Subcutaneous abdominal adipose tissue (tissue), 5 donors: ENCODE results near the gene NSD2.
"Not testable (repeated sequence)": the region's sequence is repeated elsewhere in the genome, so short reads cannot be mapped to it uniquely, and the experiment has no call there.

Experiments used
- H3K27ac ChIP-seq: one replicate; pipeline ENCODE4 v1.7.0; 2013; ENCODE audit warnings: low read depth, mild to moderate bottlenecking, inconsistent platforms, low read length, moderate library complexity
- H3K27me3 ChIP-seq, 5 donors: one replicate each; pipeline ENCODE4 v1.7.0; 2013; ENCODE audit warnings: low read length in 5 of 5, inconsistent platforms in 1 of 5; ENCODE audit not compliant: control insufficient read depth in 5 of 5, insufficient read depth in 4 of 5
- H3K36me3 ChIP-seq, 5 donors: one replicate each; pipeline ENCODE4 v1.7.0; 2013; ENCODE audit warnings: low read length in 5 of 5; ENCODE audit not compliant: control insufficient read depth in 5 of 5, insufficient read depth in 5 of 5
- H3K4me1 ChIP-seq, 5 donors: one replicate each; pipeline ENCODE4 v1.7.0; 2013; ENCODE audit warnings: low read length in 5 of 5, mild to moderate bottlenecking in 3 of 5, moderate library complexity in 1 of 5; ENCODE audit not compliant: control insufficient read depth in 5 of 5, insufficient read depth in 5 of 5
- H3K4me3 ChIP-seq, 5 donors: one replicate each; pipeline ENCODE4 v1.7.0; 2013; ENCODE audit warnings: low read length in 5 of 5, low read depth in 1 of 5
- H3K9ac ChIP-seq, 5 donors: one replicate each; pipeline ENCODE4 v1.7.0; 2013; ENCODE audit warnings: low read length in 5 of 5, mild to moderate bottlenecking in 4 of 5, moderate library complexity in 3 of 5
- H3K9me3 ChIP-seq, 5 donors: one replicate each; pipeline ENCODE4 v1.7.0; 2013; ENCODE audit warnings: low read length in 5 of 5; ENCODE audit not compliant: control insufficient read depth in 5 of 5
- donor health status: healthy.
- donor health status: healthy.
- donor health status: healthy.
- donor health status: healthy.
- donor health status: healthy.

Gene NSD2

DNA sequence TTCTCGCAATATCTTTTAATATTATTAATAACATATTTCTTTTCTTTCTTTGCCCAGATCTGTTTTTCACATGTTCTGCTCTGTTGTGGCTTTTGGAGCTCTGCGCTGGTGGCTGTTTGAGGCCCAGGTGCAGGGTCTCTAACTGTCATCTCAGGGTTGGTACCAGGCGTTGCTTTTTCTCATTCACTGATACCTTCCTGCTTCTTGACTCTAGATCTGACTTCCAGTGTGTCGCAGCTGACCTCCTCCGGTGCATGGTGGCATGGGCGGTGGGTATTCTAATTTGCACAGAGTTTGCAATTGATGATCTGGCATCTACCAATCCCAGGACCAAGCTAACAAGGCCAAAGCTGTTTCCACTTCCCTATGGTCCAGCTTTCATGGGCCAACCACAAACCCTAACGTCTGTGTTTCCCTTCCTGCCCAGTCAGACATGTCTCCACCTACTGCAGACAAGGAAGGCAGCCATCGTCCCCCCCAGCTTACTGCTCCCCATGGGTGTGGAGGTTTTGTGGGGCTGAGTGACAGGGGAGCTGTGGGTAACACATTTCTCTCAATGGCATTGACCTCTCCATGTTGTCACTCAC, 40.5 kb upstream of the NSD2 start:
- Histone ChIP-seq H3K4me1 (no peaks in the 10 kb centered on the region), H3K9me3 (no peaks in the 10 kb centered on the region), H3K36me3 (peaks cover 0 to 74% (median 69%) of the 10 kb centered on the region in 5 donors), H3K9ac (no peak overlapping the region), H3K4me3 (no peak overlapping the region), H3K27me3 (no peaks in the 10 kb centered on the region), H3K27ac (no peak overlapping the region)

DNA sequence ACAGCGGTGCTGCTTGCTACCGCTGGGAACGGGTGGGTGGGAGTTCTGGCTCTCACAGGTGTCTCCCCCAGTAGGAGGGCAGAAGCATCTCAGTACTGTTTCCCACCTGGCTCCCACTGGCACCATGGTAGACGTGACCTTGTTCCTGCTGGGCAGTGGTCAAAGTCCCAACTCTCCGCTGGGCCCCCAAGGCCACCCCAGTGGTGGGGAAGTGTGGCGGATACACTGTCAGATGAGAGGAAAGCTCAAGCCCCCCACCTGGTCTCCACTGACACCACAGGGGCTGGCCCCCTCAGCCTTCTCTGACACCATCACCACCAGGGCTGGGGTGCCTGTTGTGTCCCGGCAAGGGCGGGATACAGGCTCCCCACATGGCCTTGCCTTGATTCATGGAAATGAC, 39.9 kb upstream of the NSD2 start:
- no peaks in the 10 kb centered on the region for H3K9me3 ChIP-seq
- peaks cover 0 to 74% (median 68%) of the 10 kb centered on the region in 5 donors for H3K36me3 ChIP-seq
- H3K27ac ChIP-seq = no peak overlapping the region

GRCh38 chr4:1832690-1833089, 38.5 kb upstream of the NSD2 start:
- Histone ChIP-seq H3K9ac (no peak overlapping the region), H3K9me3 (no peaks in the 10 kb centered on the region), H3K4me1 (no peaks in the 10 kb centered on the region), H3K27me3 (no peaks in the 10 kb centered on the region), H3K4me3 (no peak overlapping the region), H3K27ac (no peak overlapping the region), H3K36me3 (peaks cover 0 to 78% (median 70%) of the 10 kb centered on the region in 5 donors)

More for the DNA sequence above, 39.9 kb upstream of the NSD2 start:
- H3K4me1 ChIP-seq = no peaks in the 10 kb centered on the region
- H3K27me3 ChIP-seq = no peaks in the 10 kb centered on the region
- H3K4me3 ChIP-seq = no peak overlapping the region
- no peak overlapping the region for H3K9ac ChIP-seq

GRCh38 chr4:1833307-1834046, 37.7 kb upstream of the NSD2 start:
- peaks cover 0 to 84% (median 73%) of the 10 kb centered on the region in 5 donors for H3K36me3 ChIP-seq
- H3K27ac ChIP-seq = no peak overlapping the region

DNA sequence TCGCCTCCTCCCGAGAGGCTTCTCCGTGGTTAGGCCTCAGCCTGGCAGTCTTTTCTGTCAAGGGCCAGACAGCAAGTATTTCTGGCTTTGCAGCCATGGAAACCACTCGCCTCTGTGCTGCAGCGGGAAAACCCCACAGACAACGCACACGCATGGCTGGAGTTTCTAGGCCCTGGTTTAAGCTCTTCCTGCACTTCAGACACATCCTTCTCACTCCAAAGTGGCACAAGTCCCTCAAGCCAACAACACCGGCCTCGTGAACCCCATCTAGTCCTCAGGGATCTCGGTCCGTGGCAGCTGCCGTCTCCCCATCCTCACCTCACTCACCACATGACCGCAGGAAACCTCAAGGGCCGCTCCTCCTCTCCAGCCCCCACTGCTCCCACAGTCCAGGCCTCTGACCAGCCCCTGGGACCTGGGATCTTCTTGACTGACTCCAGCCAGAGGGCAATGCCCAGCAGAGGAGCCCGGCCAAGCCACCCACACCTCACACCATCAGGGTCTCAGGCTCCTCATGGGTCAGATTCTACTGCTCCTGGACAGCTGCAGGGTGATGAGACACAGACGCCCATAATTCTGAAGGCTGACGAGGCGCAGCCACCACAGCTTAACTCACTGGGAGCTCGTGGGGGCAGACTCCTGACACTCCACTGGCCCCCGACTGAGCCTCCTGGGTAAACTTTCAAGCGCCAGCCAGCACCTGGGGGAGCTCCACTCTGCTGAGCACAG, 37.0 kb upstream of the NSD2 start:
- no peak overlapping the region for H3K4me3 ChIP-seq
- no peaks in the 10 kb centered on the region for H3K27me3 ChIP-seq
- H3K9me3 ChIP-seq = no peaks in the 10 kb centered on the region
- H3K4me1 ChIP-seq = no peaks in the 10 kb centered on the region
- H3K27ac ChIP-seq = no peak overlapping the region
- no peak overlapping the region for H3K9ac ChIP-seq
- peaks cover 0 to 91% (median 80%) of the 10 kb centered on the region in 5 donors for H3K36me3 ChIP-seq

More at GRCh38 chr4:1833307-1834046, 37.7 kb upstream of the NSD2 start:
- Histone ChIP-seq H3K9me3 (no peaks in the 10 kb centered on the region), H3K4me3 (no peak overlapping the region), H3K27me3 (no peaks in the 10 kb centered on the region), H3K9ac (no peak overlapping the region), H3K4me1 (no peaks in the 10 kb centered on the region)

DNA sequence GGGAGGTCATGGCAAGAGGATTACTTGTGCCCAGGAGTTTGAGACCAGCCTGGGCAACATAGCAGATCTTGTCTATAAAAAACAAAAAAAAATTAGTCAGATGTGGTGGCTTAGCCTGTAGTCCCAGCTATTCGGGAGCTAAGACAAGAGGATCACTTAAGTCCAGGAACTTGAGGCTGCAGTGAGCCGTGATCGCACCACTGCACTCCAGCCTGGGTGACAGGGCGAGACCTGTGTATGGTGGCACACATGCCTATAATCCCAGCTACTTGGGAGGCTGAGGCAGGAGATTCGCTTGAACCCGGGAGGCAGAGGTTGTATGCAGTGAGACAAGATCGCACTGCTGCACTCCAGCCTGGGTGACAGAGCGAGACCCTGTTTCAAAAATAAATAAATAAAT, 35.4 kb upstream of the NSD2 start:
- H3K27me3 ChIP-seq, H3K4me3 ChIP-seq, H3K4me1 ChIP-seq, H3K9me3 ChIP-seq, H3K27ac ChIP-seq, H3K9ac ChIP-seq: not testable (repeated sequence)
- peaks cover 0 to 89% (median 81%) of the 10 kb centered on the region in 5 donors for H3K36me3 ChIP-seq

DNA sequence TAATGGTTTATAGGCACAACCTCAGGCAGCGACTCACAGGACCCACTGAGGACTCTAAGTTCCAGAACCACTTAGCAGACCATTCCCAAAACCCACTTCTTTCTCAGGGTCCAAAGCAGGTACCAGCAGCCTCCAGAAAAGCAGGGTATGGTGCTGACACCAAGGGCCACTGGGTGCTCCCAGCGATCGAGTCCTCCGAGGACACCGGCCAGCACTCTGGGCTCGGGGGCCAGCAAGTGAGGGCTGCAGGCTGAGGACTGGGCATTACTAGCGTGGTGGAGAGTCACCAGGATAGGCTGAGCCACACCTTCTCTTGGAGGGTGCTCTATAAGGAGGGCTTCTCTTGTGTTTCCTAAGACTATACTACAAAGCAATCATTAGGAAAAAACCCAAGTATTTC, 34.5 kb upstream of the NSD2 start:
- peaks cover 0 to 89% (median 81%) of the 10 kb centered on the region in 5 donors for H3K36me3 ChIP-seq
- H3K4me1 ChIP-seq = no peaks in the 10 kb centered on the region
- no peak overlapping the region for H3K4me3 ChIP-seq
- no peaks in the 10 kb centered on the region for H3K27me3 ChIP-seq
- no peak overlapping the region for H3K27ac ChIP-seq
- no peaks in the 10 kb centered on the region for H3K9me3 ChIP-seq
- no peak overlapping the region for H3K9ac ChIP-seq

DNA sequence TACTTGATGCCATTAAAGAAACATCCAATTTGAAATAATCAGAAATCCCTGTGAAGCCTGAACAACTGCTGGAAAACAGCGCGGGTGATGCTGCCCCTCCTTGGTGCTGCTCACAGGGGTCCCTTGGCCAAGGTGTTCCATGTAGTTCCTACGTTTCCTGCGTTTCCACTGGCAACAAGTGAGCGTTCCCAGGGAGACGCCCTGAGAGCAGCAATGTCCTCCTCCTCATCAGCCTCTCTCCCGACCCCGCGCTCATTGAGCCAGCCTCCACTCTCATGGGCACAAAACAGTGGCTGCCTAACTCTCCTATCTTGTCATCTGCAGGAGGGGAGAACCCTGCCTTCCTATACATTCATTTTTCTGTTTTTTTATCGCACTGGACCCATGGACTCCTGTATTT, 34.1 kb upstream of the NSD2 start:
- H3K9ac ChIP-seq = no peak overlapping the region
- H3K4me1 ChIP-seq = no peaks in the 10 kb centered on the region
- no peaks in the 10 kb centered on the region for H3K9me3 ChIP-seq
- peaks cover 0 to 89% (median 81%) of the 10 kb centered on the region in 5 donors for H3K36me3 ChIP-seq
- H3K4me3 ChIP-seq = no peak overlapping the region
- no peak overlapping the region for H3K27ac ChIP-seq
- H3K27me3 ChIP-seq = no peaks in the 10 kb centered on the region

DNA sequence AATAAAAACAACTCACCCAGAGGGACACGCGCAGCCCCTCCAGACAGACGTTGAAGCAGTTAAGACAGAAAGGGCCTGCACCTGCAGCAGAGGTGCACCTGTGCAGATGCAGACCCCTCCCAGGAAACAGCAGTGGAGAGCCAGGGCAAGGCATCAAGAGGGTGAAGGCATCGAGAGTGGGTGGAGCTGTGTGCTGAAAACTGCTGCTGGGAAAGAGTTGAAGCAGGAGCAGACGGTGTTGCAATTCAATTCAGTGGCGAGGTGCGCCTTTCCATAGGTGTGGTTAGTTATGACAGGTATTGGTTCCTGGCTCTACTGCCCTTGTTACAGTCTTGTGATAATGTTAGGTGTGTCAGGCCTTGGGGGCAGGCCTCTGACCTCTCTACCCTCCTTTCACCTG, 31.9 kb upstream of the NSD2 start:
- Histone ChIP-seq H3K36me3 (peaks cover 0 to 88% (median 72%) of the 10 kb centered on the region in 5 donors), H3K27ac (no peak overlapping the region)

More for the DNA sequence above, 31.9 kb upstream of the NSD2 start:
- H3K9me3 ChIP-seq = no peaks in the 10 kb centered on the region
- H3K4me1 ChIP-seq = peaks cover 7 to 20% (median 18%) of the 10 kb centered on the region in 5 donors
- no peaks in the 10 kb centered on the region for H3K27me3 ChIP-seq
- H3K9ac ChIP-seq = no peak overlapping the region
- H3K4me3 ChIP-seq = no peak overlapping the region
